ENCODE results near the gene MLIP.
"Not testable (repeated sequence)": the region's sequence is repeated elsewhere in the genome, so short reads cannot be mapped to it uniquely, and the experiment has no call there.

The MLIP gene

GRCh38 chr6:54111341-54112045 lies at the start of gene MLIP:
TSS of gene MLIP (plus strand) at chr6:54111443. CDS start at chr6:54111480, 37 bp downstream.
- DNase-seq (ENCODE audit: low read depth): no peak

GRCh38 chr6:54063228-54063539 lies 48.1 kb upstream of the MLIP start:
- DNase-seq (ENCODE audit: low read depth): no peak

- no peak for DNase-seq (ENCODE audit: low read depth)
Observed at GRCh38 chr6:54068694-54069093, 42.5 kb upstream of the MLIP start.

GRCh38 chr6:54070025-54070424 lies 41.2 kb upstream of the MLIP start:
- no peak for DNase-seq (ENCODE audit: low read depth)

- peak; percentile 40 for DNase-seq (ENCODE audit: low read depth)
Observed at GRCh38 chr6:54071821-54072340, 39.4 kb upstream of the MLIP start.

- DNase-seq (ENCODE audit: low read depth): no peak
Observed at GRCh38 chr6:54072635-54073313, 38.5 kb upstream of the MLIP start.

GRCh38 chr6:54073487-54073886 lies 37.8 kb upstream of the MLIP start:
- no peak for DNase-seq (ENCODE audit: low read depth)

GRCh38 chr6:54074109-54074508 lies 37.1 kb upstream of the MLIP start:
- no peak for DNase-seq (ENCODE audit: low read depth)

- DNase-seq (ENCODE audit: low read depth): no peak
Observed at GRCh38 chr6:54074578-54075195, 36.6 kb upstream of the MLIP start.

- DNase-seq (ENCODE audit: low read depth): no peak
Observed at GRCh38 chr6:54076159-54076789, 35.0 kb upstream of the MLIP start.

GRCh38 chr6:54081499-54081898 lies 29.7 kb upstream of the MLIP start:
- DNase-seq (ENCODE audit: low read depth): not testable (repeated sequence)

GRCh38 chr6:54083287-54083686 lies 28.0 kb upstream of the MLIP start:
- no peak for DNase-seq (ENCODE audit: low read depth)

- DNase-seq (ENCODE audit: low read depth): no peak
Observed at GRCh38 chr6:54084231-54084630, 27.0 kb upstream of the MLIP start.

- DNase-seq (ENCODE audit: low read depth): no peak
Observed at GRCh38 chr6:54085047-54085446, 26.2 kb upstream of the MLIP start.

- DNase-seq (ENCODE audit: low read depth): peak; percentile 44
Observed at GRCh38 chr6:54085541-54085940, 25.7 kb upstream of the MLIP start.

GRCh38 chr6:54086439-54086838 lies 24.8 kb upstream of the MLIP start:
- DNase-seq (ENCODE audit: low read depth): no peak

GRCh38 chr6:54087721-54088120 lies 23.5 kb upstream of the MLIP start:
- no peak for DNase-seq (ENCODE audit: low read depth)

GRCh38 chr6:54093326-54093948 lies 17.8 kb upstream of the MLIP start:
- no peak for DNase-seq (ENCODE audit: low read depth)

GRCh38 chr6:54094293-54094692 lies 16.9 kb upstream of the MLIP start:
- DNase-seq (ENCODE audit: low read depth): no peak

- no peak for DNase-seq (ENCODE audit: low read depth)
Observed at GRCh38 chr6:54094786-54095185, 16.5 kb upstream of the MLIP start.

- no peak for DNase-seq (ENCODE audit: low read depth)
Observed at GRCh38 chr6:54095723-54096122, 15.5 kb upstream of the MLIP start.

- DNase-seq (ENCODE audit: low read depth): no peak
Observed at GRCh38 chr6:54096811-54097210, 14.4 kb upstream of the MLIP start.

All from non-pigmented ciliary epithelial cell (primary cell).